ENCODE results near the gene RAP2B.

Gene RAP2B

GRCh38 chr3:153209596-153209995 lies 47.6 kb downstream of the RAP2B start:
- FAIRE-seq (no peak), DNase-seq (ENCODE audit: insufficient read length, low spot score) (no peak)
- TF ChIP-seq CTCF (IDR thresholded peaks at IDR 0.05; ENCODE audit: insufficient read depth, missing control alignments), result no peak

- no peak for FAIRE-seq
- no peak for DNase-seq (ENCODE audit: insufficient read length, low spot score)
- TF ChIP-seq CTCF (IDR thresholded peaks at IDR 0.05; ENCODE audit: insufficient read depth, missing control alignments), result no peak
Measured at GRCh38 chr3:153210146-153210545, 48.1 kb downstream of the RAP2B start.

- no peak for TF ChIP-seq CTCF (IDR thresholded peaks at IDR 0.05; ENCODE audit: insufficient read depth, missing control alignments)
- DNase-seq (ENCODE audit: insufficient read length, low spot score) (no peak), FAIRE-seq (no peak)
Measured at GRCh38 chr3:153210660-153211059, 48.6 kb downstream of the RAP2B start.

GRCh38 chr3:153215497-153215896 lies 53.5 kb downstream of the RAP2B start:
- TF ChIP-seq CTCF (IDR thresholded peaks at IDR 0.05; ENCODE audit: insufficient read depth, missing control alignments), result no peak
- FAIRE-seq (no peak), DNase-seq (ENCODE audit: insufficient read length, low spot score) (no peak)

GRCh38 chr3:153215966-153216365 lies 53.9 kb downstream of the RAP2B start:
- FAIRE-seq (no peak), DNase-seq (ENCODE audit: insufficient read length, low spot score) (no peak)
- no peak for TF ChIP-seq CTCF (IDR thresholded peaks at IDR 0.05; ENCODE audit: insufficient read depth, missing control alignments)

- no peak for TF ChIP-seq CTCF (IDR thresholded peaks at IDR 0.05; ENCODE audit: insufficient read depth, missing control alignments)
- FAIRE-seq (no peak), DNase-seq (ENCODE audit: insufficient read length, low spot score) (no peak)
Measured at GRCh38 chr3:153216928-153217327, 54.9 kb downstream of the RAP2B start.

- DNase-seq (ENCODE audit: insufficient read length, low spot score) (no peak), FAIRE-seq (no peak)
- TF ChIP-seq CTCF (IDR thresholded peaks at IDR 0.05; ENCODE audit: insufficient read depth, missing control alignments), result no peak
Measured at GRCh38 chr3:153219146-153219545, 57.1 kb downstream of the RAP2B start.
